HG02642 (cell line): ENCODE results near the gene RHBDD2.

Experiments
- ATAC-seq: cut with Tn5 transposase; IDR thresholded peaks from one replicate; pipeline ENCODE4 v1.9.1; 2021; ENCODE audit warnings: mild to moderate bottlenecking; ENCODE audit not compliant: unreplicated experiment, poor library complexity

The RHBDD2 gene

DNA sequence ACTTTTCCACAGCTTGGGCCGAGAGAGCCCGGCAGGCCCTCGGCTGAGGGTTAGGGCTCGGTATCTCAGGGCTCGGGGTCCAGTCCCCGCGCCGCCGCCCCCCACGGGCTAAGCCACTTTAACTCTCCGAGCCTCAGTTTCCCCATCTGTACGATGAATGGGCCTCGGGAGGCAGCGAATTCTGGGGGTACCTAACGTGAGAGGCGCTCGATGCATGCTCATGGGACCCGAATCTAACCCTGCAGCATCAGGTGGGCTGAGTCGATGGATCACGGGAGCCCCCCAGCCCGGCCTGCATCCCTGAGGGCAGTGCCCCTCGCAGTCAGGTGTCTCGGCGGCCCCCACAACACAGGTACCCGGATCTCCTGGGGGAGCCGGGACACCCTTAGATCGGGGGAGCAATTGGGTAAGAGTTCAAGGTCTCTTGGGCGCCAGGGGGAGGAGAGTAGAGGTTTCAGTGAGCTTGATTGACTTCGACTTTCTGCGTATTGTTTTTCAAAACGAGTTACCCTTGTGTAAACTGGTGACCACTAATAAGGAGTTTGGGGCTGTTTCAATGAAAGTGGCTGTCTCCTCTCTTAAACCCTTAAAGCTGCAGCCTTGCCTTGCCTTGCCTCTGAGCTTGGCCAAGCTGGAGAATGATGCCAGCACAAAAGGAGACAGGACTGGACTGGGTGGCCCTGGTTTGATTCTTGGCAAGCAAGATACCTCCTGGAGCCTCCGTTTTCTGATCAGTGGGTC is 36.8 kb downstream of the RHBDD2 start:
- ATAC-seq = peak; percentile 8

GRCh38 chr7:75916259-75916658 is 37.4 kb downstream of the RHBDD2 start:
- no peak for ATAC-seq

- ATAC-seq = no peak
Observed at GRCh38 chr7:75916685-75917634, 38.1 kb downstream of the RHBDD2 start.

- no peak for ATAC-seq
Observed at GRCh38 chr7:75920431-75921161, 41.8 kb downstream of the RHBDD2 start.

DNA sequence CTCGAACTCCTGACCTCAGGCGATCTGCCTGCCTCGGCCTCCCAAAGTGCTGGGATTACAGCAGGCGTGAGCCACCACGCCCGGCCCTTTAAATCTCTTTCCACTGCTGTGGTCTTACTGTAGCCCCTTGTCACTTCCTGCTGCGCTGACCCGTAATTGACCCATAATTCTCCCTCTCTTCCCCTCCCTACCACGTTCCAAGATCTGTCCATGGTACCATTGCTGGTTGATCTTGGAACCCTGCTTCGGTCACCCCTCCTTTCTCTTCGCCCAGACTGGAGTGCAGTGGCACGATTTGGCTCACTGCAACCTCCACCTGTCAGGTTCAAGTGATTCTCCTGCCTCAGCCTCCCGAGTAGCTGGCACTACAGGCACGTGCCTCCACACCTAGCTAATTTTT is 42.6 kb downstream of the RHBDD2 start:
- no peak for ATAC-seq

DNA sequence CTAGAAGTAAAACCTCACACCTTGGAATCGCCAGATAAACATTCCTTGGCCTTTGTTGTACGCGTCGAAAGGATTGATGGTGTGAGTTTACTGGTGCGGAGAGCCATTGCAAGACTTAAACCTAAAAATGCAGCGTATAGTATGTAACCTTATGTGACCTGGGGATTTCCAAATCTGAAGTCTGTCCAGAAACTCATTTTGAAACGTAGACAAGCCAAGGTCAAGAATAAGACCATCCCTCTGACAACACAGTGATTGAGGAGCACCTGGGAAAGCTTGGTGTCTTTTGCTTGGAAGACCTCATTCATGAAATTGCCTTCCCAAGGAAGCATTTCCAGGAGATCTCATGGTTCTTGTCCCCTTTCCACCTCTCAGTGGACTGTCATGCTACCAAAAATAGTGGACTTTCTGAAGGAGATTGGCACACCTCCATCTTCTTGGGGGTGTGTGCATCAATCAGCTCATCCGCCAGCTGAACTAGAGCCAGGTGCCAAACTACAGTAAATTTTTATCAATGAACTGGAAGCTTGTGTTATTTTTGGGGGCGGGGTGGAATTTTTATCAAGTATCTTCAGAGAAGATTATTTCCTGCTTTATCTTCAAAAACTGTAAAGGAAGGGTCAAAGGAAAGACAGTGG is 44.3 kb downstream of the RHBDD2 start:
- no peak for ATAC-seq

DNA sequence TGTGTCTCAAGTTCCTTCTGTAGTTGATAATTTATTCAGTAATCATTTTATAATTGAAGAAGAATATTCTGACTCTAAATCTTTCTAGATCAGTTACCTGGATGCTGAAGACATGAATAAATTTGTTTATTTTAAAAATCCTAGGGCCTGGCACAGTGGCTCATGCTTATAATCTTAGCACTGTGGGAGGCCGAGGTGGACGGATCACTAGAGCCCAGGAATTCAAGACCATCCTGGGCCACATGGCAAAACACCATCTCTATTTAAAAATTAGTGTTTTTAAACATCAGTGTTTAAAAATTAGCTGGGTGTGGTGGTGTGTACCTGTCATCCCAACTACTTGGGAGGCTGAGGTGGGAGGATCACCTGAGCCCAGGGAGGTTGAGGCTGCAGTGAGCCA is 45.4 kb downstream of the RHBDD2 start:
- ATAC-seq = no peak

DNA sequence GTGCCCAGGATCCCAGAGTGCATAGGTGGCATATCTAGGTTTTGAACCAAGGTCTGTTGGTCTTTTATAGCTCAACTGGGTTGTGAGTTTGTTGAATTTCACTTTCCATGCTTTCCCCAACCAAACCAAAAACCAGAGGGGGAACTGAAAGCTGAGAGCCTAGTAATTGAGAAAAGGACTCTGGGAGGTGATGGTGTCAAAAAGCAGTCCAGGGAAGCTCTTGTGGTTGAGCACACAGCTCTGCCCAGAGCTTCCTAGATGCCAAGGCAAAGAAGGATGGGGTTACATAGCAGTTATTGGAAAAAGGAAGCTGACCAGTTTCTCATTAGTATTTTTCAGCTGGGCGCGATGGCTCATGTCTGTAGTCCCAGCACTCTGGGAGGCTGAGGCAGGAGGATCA is 46.1 kb downstream of the RHBDD2 start:
- no peak for ATAC-seq

DNA sequence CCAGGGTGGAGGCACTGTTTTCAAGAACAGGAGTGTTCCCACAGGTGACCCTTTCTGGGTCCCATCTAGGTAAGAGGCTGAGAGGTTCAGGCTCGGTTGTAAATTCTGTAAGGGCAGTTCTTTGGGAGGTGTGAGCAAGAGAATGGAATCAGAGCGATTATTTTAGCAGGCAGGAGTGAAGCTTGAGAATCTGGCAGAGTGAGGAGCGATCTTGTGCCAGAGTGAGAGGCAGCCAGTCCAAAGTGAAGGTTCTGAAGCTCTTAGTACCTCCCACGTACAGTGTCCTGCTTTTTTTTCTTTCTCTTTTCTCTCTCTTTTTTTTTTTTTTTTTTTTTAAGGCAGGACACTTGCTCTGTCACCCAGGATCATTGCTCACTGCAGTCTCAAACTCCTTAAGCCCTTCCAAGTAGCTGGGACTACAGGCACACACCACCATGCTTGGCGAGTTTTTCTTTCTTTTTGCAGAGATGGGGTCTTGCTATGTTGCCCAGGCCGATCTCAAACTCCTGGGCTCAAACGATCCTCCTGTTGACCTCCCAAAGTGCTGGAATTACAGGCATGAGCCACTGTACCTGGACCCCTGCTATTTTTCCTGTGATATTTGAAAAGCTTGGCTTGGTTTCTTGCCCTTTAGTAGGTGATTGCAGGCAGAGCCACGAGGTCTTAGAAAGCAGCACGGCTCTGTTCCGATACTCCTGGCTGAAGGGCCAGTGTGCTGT is 47.0 kb downstream of the RHBDD2 start:
- no peak for ATAC-seq

GRCh38 chr7:75928568-75928914 is 49.7 kb downstream of the RHBDD2 start:
- ATAC-seq = peak; percentile 64

- ATAC-seq = no peak
Observed at GRCh38 chr7:75931680-75932079, 52.8 kb downstream of the RHBDD2 start.

GRCh38 chr7:75937958-75938786 is 59.3 kb downstream of the RHBDD2 start:
- ATAC-seq = no peak
